HCT116 (cell line): Measurements from ENCODE around the gene MAN1A1. TPM values are rescaled to one million over a fixed set of nuclear protein-coding genes. Genes with fewer than 3 reads are reported as not detected.

Source experiments
- ATAC-seq: fragments of 200-7000 bp; cut with Tn5 transposase; 2 replicates; pipeline ENCODE4 v1.9.1; 2020; ENCODE audit warnings: mild to moderate bottlenecking, moderate library complexity
- BruUV-seq: library from RNA; stranded (reverse); fragments of 400-500 nt; replicated peaks from 2 replicates; lab custom pipeline; 2021; lab: Mats Ljungman, UMichigan
- CTCF ChIA-PET: fragments of 300-600 bp; sonication (Branson Sonifier 250); formaldehyde crosslinking; loops from one replicate; lab custom pipeline; 2021; ENCODE audit warnings: antibody characterized with exemption; lab: Charles Lee
- POLR2A ChIA-PET: fragments of 300-600, 350-600 bp; sonication (Branson Sonifier 250); formaldehyde crosslinking; loops from one replicate; lab custom pipeline; 2021; ENCODE audit warnings: antibody characterized with exemption; lab: Charles Lee
- RAD21 ChIA-PET, 2 experiments: fragments of 300-600 bp; sonication (Branson Sonifier 250); formaldehyde crosslinking; loops; one replicate each; lab custom pipeline; 2023; ENCODE audit warnings: low total read pairs in 2 of 2; ENCODE audit not compliant: uncharacterized antibody in 2 of 2, unreplicated experiment in 2 of 2, low non-redundant PET in 1 of 2; lab: Charles Lee
- DNase-seq: peaks from one replicate; pipeline ENCODE4 v3.0.0-alpha.2; 2010; ENCODE audit warnings: low read depth, low spot score
- H2AFZ ChIP-seq: fragments of 200-600 bp; shearing (Covaris generic), sonication (generic); 2 replicates; pipeline ENCODE4 v1.6.1; 2017; ENCODE audit warnings: low read depth, mixed run types, mixed read lengths, antibody characterized with exemption, low read length; ENCODE audit not compliant: poor library complexity, severe bottlenecking
- H3K27ac ChIP-seq: 2 replicates; pipeline ENCODE4 v1.5.1; 2012; ENCODE audit warnings: low read depth, low read length
- H3K27me3 ChIP-seq: fragments of 200-600 bp; sonication (generic); 2 replicates; pipeline ENCODE4 v1.6.1; 2016; ENCODE audit warnings: mixed run types, low read length, mixed read lengths; ENCODE audit not compliant: insufficient read depth
- H3K36me3 ChIP-seq, 2 experiments: fragments of 200-500 bp in 1 of 2; fragments of 200-600 bp in 1 of 2; sonication (Bioruptor generic) in 1 of 2; sonication (generic) in 1 of 2; 2 replicates each; pipeline versions ENCODE4 v1.5.1 to v1.6.1; 2014 to 2016; ENCODE audit warnings: low read length in 2 of 2, inconsistent platforms in 1 of 2, mixed read lengths in 1 of 2, mixed run types in 1 of 2; ENCODE audit not compliant: insufficient read depth in 2 of 2, control insufficient read depth in 1 of 2
- H3K4me1 ChIP-seq, 2 experiments: fragments of 200-600 bp in 1 of 2; sonication (generic) in 1 of 2; 2 replicates each; pipeline versions ENCODE4 v1.5.1 to v1.6.1; 2012 to 2017; ENCODE audit warnings: low read length in 2 of 2, inconsistent platforms in 1 of 2, mild to moderate bottlenecking in 1 of 2, mixed read lengths in 1 of 2, mixed run types in 1 of 2, moderate library complexity in 1 of 2; ENCODE audit not compliant: insufficient read depth in 2 of 2, control insufficient read depth in 1 of 2
- H3K4me2 ChIP-seq: fragments of 200-600 bp; sonication (generic); 2 replicates; pipeline ENCODE4 v1.6.1; 2017; ENCODE audit warnings: mixed run types, low read length, mixed read lengths
- H3K4me3 ChIP-seq, 2 experiments: fragments of 200-600 bp in 1 of 2; sonication (generic) in 1 of 2; replicated peaks in 1 of 2; 2 replicates each; pipeline ENCODE4 v1.5.1; 2011 to 2016; ENCODE audit warnings: low read length in 2 of 2, control low read depth in 1 of 2, low read depth in 1 of 2, mild to moderate bottlenecking in 1 of 2, mixed read lengths in 1 of 2, mixed run types in 1 of 2
- H3K79me2 ChIP-seq: fragments of 200-600 bp; sonication (generic); 2 replicates; pipeline ENCODE4 v1.6.1; 2017; ENCODE audit warnings: mild to moderate bottlenecking, mixed run types, low read length, moderate library complexity, mixed read lengths; ENCODE audit not compliant: insufficient read depth
- H3K9ac ChIP-seq: fragments of 200-600 bp; sonication (generic); 2 replicates; pipeline ENCODE4 v1.6.1; 2016; ENCODE audit warnings: low read length, mixed read lengths
- H3K9me2 ChIP-seq: fragments of 200-600 bp; sonication (generic), shearing (Covaris generic); 2 replicates; pipeline ENCODE4 v1.6.1; 2017; ENCODE audit warnings: mixed run types, mild to moderate bottlenecking, moderate library complexity; ENCODE audit not compliant: insufficient read depth
- H3K9me3 ChIP-seq, 2 experiments: fragments of 200-500 bp in 1 of 2; fragments of 200-600 bp in 1 of 2; sonication (Bioruptor generic) in 1 of 2; sonication (generic) in 1 of 2; 2 replicates each; pipeline ENCODE4 v1.6.1; 2014 to 2017; ENCODE audit warnings: low read length in 2 of 2, mixed read lengths in 2 of 2, inconsistent platforms in 1 of 2, low read depth in 1 of 2, mild to moderate bottlenecking in 1 of 2, mixed run types in 1 of 2, moderate library complexity in 1 of 2; ENCODE audit not compliant: control insufficient read depth in 1 of 2, insufficient read depth in 1 of 2
- H4K20me1 ChIP-seq: fragments of 200-600 bp; sonication (generic), shearing (Covaris generic); 2 replicates; pipeline ENCODE4 v1.6.1; 2017; ENCODE audit warnings: mixed run types, mild to moderate bottlenecking, moderate library complexity; ENCODE audit not compliant: insufficient read depth
- ATF3 ChIP-seq: IDR thresholded peaks from 2 replicates; pipeline ENCODE4 v1.6.1; 2012
- CBX3 ChIP-seq: IDR thresholded peaks from 2 replicates; pipeline ENCODE4 v1.6.1; 2012; ENCODE audit warnings: low read depth
- CEBPB ChIP-seq: IDR thresholded peaks from 2 replicates; pipeline ENCODE4 v1.6.1; 2012; ENCODE audit warnings: low read depth
- CTCF ChIP-seq, 3 experiments: fragments of 200-600 bp in 1 of 3; sonication (generic) in 1 of 3; IDR thresholded peaks in 2 of 3; conservative IDR thresholded peaks in 1 of 3; 2 replicates each; pipeline ENCODE4 v1.5.1; 2012 to 2017; ENCODE audit warnings: low read depth in 2 of 3, low read length in 2 of 3, antibody characterized with exemption in 1 of 3, borderline replicate concordance in 1 of 3, control low read depth in 1 of 3, mild to moderate bottlenecking in 1 of 3, mixed read lengths in 1 of 3, mixed run types in 1 of 3, moderate library complexity in 1 of 3; ENCODE audit not compliant: insufficient read depth in 1 of 3
- EGR1 ChIP-seq: IDR thresholded peaks from 2 replicates; pipeline ENCODE4 v1.6.1; 2012; ENCODE audit warnings: low read depth
- EZH2phosphoT487 ChIP-seq: fragments of 200-600 bp; IDR thresholded peaks from 2 replicates; pipeline ENCODE4 v1.6.1; 2018; ENCODE audit warnings: antibody characterized with exemption, borderline replicate concordance
- JUND ChIP-seq: IDR thresholded peaks from 2 replicates; pipeline ENCODE4 v1.6.1; 2012
- RAD21 ChIP-seq: IDR thresholded peaks from 2 replicates; pipeline ENCODE4 v1.6.1; 2012; ENCODE audit warnings: low read depth, mild to moderate bottlenecking
- SRF ChIP-seq: IDR thresholded peaks from 2 replicates; pipeline ENCODE4 v1.6.1; 2012; ENCODE audit warnings: low read depth
- ZBTB33 ChIP-seq: IDR thresholded peaks from 2 replicates; pipeline ENCODE4 v1.6.1; 2011; ENCODE audit warnings: mild to moderate bottlenecking, low read length, moderate library complexity; ENCODE audit not compliant: insufficient replicate concordance; ENCODE audit errors: extremely low read depth
- ZNF274 ChIP-seq: fragments of 200-500 bp; sonication (Bioruptor generic); IDR thresholded peaks from 2 replicates; pipeline ENCODE4 v1.6.1; 2014; ENCODE audit warnings: mild to moderate bottlenecking, low read depth, low read length, inconsistent platforms
- intact Hi-C: fragments of 100-400 bp; cut with micrococcal nuclease; formaldehyde crosslinking; loops from 2 replicates; pipeline ENCODE4 v1.10.0; 2022
- total RNA-seq: library from RNA; stranded (reverse); gene quantifications from one replicate; pipeline ENCODE4 v1.2.1, GENCODE V29; 2021; ENCODE audit not compliant: unreplicated experiment
- TF ChIP-seq, protein P1 (sequence below): IDR thresholded peaks from 2 replicates; pipeline ENCODE4 v1.6.1; 2012

Gene MAN1A1
- total RNA-seq, 1 experiment from 2014 or later = 46.0 TPM

GRCh38 chr6:119345114-119345513 is 4.4 kb downstream of the MAN1A1 start:
- H3K27me3 ChIP-seq = no peaks in the 10 kb centered on the region
- POLR2A ChIA-PET = interaction anchor here (0.6 kb wide), 1 partner anchor 22 kb away, joined by 3 read pairs; no protein-coding TSS in a partner anchor
- H2AFZ ChIP-seq = no peak overlapping the region
- DNase-seq (no peak), ATAC-seq (no peak)
- H4K20me1 ChIP-seq = no peaks in the 10 kb centered on the region
- H3K36me3 ChIP-seq = peaks cover 0 to 34% of the 10 kb centered on the region in 2 experiments; a peak in 2 of 4 replicates
- no peak overlapping the region for H3K4me3 ChIP-seq
- no peaks in the 10 kb centered on the region for H3K9me3 ChIP-seq
- intact Hi-C loops = loop anchor here (5.0 kb wide), 1 partner anchor 378 kb away; no protein-coding TSS in a partner anchor
- no peaks in the 10 kb centered on the region for H3K9me2 ChIP-seq
- peaks cover 53% of the 10 kb centered on the region for H3K79me2 ChIP-seq
- CTCF ChIA-PET = no interaction called here
- no TSS peak for BruUV-seq
- no peak overlapping the region for H3K4me2 ChIP-seq
- TF ChIP-seq EGR1 (no peak), CEBPB (no peak), CTCF (IDR thresholded peaks at IDR 0.05 in 2 of 3, conservative IDR thresholded peaks at IDR 0.05 in 1 of 3; ENCODE audit: borderline replicate concordance in 1 of 3, insufficient read depth in 1 of 3, low read depth in 2 of 3, low read length in 2 of 3) (no peak)
- RAD21 ChIA-PET = no interaction called here
- H3K4me1 ChIP-seq = peaks cover 9 to 15% of the 10 kb centered on the region in 2 experiments; a peak in 3 of 4 replicates
- H3K9ac ChIP-seq = no peak overlapping the region
- no peak overlapping the region for H3K27ac ChIP-seq

DNA sequence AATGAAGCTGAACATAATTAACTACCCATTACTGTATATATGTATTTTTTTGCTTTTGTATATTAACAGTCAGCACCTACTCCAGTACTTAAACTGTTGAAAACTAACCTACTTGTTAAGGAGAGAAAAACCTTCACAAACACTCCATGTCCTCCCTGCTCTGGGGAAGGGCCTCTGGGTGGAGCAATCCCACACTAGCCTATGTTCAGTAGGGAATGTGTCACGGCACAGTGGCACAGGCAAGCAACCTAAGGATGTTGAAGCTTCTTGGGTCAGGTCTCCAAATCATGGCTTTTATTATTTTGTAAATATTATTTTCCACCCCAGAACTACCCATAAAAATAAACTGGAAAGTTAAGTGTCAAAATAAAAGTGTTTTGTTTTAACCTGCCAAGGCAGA is 5.3 kb downstream of the MAN1A1 start:
- DNase-seq = no peak
- H3K79me2 ChIP-seq = peaks cover 53% of the 10 kb centered on the region
- ATAC-seq = no peak
- peaks cover 9 to 15% of the 10 kb centered on the region in 2 experiments; a peak in 3 of 4 replicates for H3K4me1 ChIP-seq
- no TSS peak for BruUV-seq
- H3K9me2 ChIP-seq = no peaks in the 10 kb centered on the region
- H4K20me1 ChIP-seq = no peaks in the 10 kb centered on the region
- H3K27ac ChIP-seq = no peak overlapping the region
- no peak overlapping the region for H3K4me3 ChIP-seq
- no peak overlapping the region for H3K9ac ChIP-seq
- CTCF ChIA-PET = no interaction called here
- intact Hi-C loops = no loop called here
- peaks cover 0 to 34% of the 10 kb centered on the region in 2 experiments; a peak in 2 of 4 replicates for H3K36me3 ChIP-seq
- no peak overlapping the region for H3K4me2 ChIP-seq
- POLR2A ChIA-PET = no interaction called here
- no peaks in the 10 kb centered on the region for H3K9me3 ChIP-seq
- no peaks in the 10 kb centered on the region for H3K27me3 ChIP-seq
- no peak overlapping the region for H2AFZ ChIP-seq
- RAD21 ChIA-PET = no interaction called here
- TF ChIP-seq SRF (no peak), JUND (no peak), RAD21 (no peak), ATF3 (no peak), CBX3 (no peak), EZH2phosphoT487 (no peak), CTCF (IDR thresholded peaks at IDR 0.05 in 2 of 3, conservative IDR thresholded peaks at IDR 0.05 in 1 of 3; ENCODE audit: borderline replicate concordance in 1 of 3, insufficient read depth in 1 of 3, low read depth in 2 of 3, low read length in 2 of 3) (no peak), ZNF274 (no peak), ZBTB33 (no peak), CEBPB (no peak)
- TF ChIP-seq, protein P1, sequence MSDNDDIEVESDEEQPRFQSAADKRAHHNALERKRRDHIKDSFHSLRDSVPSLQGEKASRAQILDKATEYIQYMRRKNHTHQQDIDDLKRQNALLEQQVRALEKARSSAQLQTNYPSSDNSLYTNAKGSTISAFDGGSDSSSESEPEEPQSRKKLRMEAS = no peak
